NCI-H1436 (cell line): ENCODE data around the gene TBX1.

Experiments
- DNase-seq: peaks from one replicate; lab custom pipeline; 2025; lab: John Stamatoyannopoulos, UW

The TBX1 gene

GRCh38 chr22:19753996-19754700 is 6.4 kb upstream of the TBX1 start:
- no peak for DNase-seq

DNA sequence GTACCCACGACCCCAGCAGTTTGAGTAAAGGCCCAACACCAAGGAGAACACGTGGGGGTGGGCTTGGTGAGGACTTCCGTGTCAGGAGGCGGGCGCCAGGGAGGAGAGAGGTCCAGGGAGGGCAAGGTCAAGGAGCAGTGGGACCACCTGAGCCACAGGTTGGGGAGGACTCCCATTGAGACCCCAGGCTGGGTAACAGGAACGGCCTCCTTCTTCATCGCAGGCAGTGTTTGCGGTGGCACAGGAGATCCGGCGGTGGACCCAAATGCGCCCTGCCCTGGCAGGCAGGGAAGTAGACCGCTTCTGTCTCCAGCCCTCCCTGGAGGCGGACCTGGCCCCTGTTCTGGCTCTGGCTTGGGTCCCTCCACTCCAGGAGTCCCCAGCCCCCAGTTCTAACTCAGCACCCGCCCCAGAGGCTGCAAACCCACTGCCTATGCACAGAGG is 5.9 kb upstream of the TBX1 start:
- DNase-seq: no peak

- no peak for DNase-seq
Observed at GRCh38 chr22:19755145-19755710, 5.3 kb upstream of the TBX1 start.

DNA sequence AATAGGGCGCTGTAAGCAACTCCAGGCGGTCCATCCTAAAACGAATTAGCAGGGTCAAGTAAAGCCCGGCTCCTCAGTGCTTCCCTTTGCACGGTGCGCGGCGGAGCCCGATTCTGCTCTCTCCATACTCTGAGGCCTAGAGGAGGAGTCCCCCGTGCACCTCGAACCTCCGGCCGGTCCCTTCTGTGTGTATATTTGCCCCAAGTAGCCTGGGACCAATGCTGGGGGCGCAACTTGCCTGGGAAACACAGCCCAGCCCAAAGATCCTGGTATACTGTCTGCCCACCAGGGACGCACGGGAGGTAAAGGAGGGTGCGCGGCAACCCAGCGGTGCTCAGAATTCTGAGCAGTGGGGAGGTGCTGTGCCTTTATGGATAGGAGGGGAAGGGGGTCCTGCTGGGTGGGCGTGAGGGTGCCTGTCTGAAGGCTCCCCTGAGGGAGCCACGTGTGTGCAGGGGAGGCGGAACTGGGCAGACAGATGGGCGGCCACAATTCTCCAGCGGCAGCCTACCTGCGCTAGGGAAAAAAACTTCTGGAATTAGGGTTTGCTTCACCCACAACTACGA is 4.8 kb upstream of the TBX1 start:
- DNase-seq: no peak

DNA sequence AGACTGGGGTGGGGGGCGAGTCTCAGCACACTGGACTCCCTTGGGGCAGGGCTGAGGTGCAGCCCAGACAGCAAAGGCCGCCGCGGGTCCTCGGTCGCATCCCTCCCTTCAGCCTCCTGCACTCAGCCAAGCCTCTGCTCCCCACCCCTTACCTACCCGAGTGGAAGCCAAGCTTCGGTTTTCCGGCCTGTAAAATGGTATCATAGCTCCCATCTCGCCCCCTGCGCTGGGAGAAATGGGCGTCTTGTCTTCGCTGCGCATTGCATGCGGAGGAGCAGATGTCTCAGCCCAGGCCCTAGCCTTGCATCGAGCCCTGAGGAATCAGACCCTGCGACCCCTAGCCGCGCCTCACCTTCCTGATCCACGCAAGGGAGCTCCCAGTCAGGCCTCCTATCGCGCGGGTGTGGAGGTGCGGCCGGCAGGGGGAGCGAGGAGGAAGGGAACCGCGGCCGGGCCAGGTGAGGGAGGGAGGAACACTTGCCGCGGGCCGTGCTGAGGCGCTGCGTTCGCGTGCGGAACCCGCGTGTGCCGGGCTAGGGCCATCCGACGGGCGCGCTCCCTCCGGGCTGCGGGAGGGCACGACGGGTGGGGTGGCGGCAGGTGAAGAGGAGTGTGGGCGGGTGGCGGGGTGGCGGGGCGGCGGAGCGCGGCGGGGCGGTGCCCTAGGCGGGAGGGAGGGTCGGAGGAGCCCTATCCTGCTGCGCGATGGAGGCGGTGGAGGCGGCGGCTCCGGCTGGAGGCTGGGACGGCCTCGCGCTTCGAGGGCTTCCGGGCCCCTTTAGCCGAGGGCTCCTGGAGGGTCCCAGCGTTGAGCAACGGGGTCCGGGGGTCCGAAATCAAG is 4.1 kb upstream of the TBX1 start:
- DNase-seq: peak; percentile 47

- DNase-seq: no peak
Observed at GRCh38 chr22:19757140-19757984, 3.2 kb upstream of the TBX1 start.

GRCh38 chr22:19757985-19758895 is 2.3 kb upstream of the TBX1 start:
- DNase-seq: no peak

DNA sequence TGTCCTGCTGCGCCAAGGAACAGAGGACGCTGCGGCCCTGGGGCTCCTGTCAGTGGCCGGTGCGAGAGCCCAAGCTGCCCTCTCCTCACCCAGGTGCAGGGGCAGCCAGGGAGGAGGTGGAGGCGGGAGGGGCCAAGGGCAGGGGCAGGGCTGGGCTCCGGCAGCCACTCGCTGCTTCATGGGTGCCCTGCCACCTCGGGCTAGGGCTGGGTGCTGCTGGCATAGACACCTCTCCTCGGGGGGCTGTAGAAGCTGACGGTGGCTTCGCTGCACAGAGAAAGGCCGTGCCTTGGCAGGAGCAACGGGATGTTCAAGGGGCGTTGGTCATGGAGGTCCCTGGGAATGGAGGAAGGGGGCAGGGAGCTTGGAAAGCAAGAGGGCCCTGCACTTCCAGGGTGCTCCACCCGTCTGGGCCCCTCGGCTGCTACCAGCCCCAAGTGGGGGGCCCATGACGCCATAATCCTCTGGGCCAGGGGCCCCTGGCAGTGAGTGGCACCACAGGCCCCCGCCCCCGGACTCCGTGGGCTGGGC is 1.6 kb upstream of the TBX1 start:
- DNase-seq: no peak

GRCh38 chr22:19759427-19760057 is 1.0 kb upstream of the TBX1 start:
- no peak for DNase-seq

- no peak for DNase-seq
Observed at GRCh38 chr22:19760951-19761724, 560 bp downstream of the TBX1 start.

GRCh38 chr22:19761725-19762567 is 1.4 kb downstream of the TBX1 start:
- DNase-seq: no peak

- DNase-seq: no peak
Observed at GRCh38 chr22:19762568-19763457, 2.2 kb downstream of the TBX1 start.

DNA sequence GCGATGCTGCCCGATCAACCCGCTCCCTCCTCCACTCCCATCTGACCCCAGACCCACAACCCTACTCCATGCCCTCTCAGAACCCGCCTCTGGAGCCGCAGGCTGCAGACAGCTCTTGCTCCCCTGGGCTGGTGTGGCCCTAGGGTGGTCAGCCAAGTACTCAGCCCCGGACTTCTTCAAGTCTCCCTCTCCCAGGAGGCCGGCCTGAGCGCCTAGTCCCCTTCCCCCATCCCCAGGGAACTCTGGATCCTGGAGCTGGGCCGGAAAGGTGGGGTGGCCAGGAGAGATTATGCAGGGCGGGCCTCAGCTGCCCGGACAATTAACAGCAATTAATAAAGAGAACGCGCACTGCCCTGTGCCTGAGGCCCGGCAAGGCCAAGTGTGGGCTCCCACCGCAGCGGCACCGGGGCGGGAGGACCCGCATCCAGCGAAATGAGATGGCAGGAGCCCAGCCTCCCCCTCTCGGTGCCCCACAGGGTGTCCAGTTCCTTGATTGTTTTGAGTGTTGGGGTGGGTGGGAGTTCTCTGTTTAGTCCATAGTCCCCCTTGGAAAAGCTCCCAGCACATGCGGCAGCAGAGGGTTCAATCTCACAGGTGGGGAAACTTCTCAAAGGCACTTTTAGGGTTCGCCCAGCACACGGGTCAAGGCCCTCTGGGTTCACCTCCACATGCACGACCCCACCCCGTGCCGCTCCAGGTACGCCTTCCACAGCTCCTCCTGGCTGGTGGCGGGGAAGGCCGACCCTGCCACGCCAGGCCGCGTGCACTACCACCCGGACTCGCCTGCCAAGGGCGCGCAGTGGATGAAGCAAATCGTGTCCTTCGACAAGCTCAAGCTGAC is 3.1 kb downstream of the TBX1 start:
- no peak for DNase-seq

DNA sequence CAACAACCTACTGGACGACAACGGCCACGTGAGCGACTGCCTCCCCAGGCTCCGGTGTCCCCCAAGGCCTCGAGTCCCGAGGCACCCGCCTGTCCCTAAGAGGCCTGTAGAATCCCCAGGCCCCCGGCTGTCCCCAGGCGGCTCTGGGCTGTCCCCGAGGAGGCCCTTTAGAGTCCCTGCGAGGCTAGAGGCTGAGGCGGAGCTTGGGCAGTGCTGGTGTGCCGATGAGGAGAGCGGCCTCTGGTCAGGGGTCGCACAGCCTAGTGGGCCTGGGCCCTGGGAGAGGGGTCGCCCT is 3.7 kb downstream of the TBX1 start:
- DNase-seq: no peak

- no peak for DNase-seq
Observed at GRCh38 chr22:19764636-19765476, 4.3 kb downstream of the TBX1 start.
